ENCODE measurements around the gene DDR2. TPM values are rescaled to one million over a fixed set of nuclear protein-coding genes. Genes with fewer than 3 reads are reported as not detected.

Gene DDR2
- total RNA-seq, 2 experiments from 2014 or later, result 0.19 TPM; not detected in 1

DNA sequence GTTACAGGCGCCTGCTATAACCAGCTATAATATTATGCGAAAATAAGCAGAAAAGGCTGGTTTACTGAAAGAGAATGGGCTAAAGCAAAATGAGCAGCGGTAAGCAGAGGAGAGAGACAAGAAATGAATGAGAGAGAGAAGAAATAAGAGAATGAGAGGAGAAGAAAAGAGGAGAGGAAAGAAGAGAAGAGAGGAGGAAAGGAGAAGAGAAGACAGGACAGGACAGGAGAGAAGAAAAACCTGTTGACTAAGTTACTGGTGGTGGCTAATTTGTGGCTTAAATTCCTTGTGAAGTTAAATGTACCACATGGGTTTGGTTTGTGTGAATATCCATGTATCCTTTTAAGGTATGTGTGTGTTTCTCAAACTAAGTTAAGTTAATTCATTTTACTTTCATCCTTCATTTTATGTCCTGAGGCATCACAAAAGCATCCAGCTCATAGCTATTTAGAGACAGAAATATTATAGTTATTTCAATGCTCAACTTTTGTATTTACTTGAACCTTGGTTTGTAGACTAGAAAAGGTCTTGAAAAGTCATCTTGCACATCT lies 3.1 kb upstream of the DDR2 start:
- Histone ChIP-seq H3K9me2 (ENCODE audit: insufficient read depth, low read length) (no peaks in the 10 kb centered on the region), H3K36me3 (ENCODE audit: insufficient read depth, low read length) (no peaks in the 10 kb centered on the region), H3K4me1 (ENCODE audit: insufficient read depth, low read length, poor library complexity, severe bottlenecking) (no peaks in the 10 kb centered on the region), H3K4me3 (ENCODE audit: low read depth, low read length, poor library complexity, severe bottlenecking) (no peak overlapping the region), H3K79me2 (ENCODE audit: insufficient read depth, low read depth, low read length) (no peaks in the 10 kb centered on the region), H4K20me1 (ENCODE audit: insufficient read depth, low read length) (no peaks in the 10 kb centered on the region), H3K4me2 (ENCODE audit: low read length) (no peak overlapping the region), H2AFZ (ENCODE audit: low read length) (no peak overlapping the region), H3K27ac (ENCODE audit: low read depth, low read length, poor library complexity, severe bottlenecking) (no peak overlapping the region), H3K9me3 (ENCODE audit: low read length) (no peaks in the 10 kb centered on the region)
- POLR2A ChIA-PET, result no interaction called here
- no peak for DNase-seq (ENCODE audit: low spot score)
- CTCF ChIA-PET (ENCODE audit: unreplicated experiment), result no interaction called here
- BruUV-seq (replicated peaks), result no TSS peak
- intact Hi-C loops (cut with micrococcal nuclease; ENCODE audit: unreplicated experiment), result no loop called here
- no peak for TF ChIP-seq CTCF (conservative IDR thresholded peaks at IDR 0.05; ENCODE audit: low read length)
- no peak for TF ChIP-seq EZH2phosphoT487 (IDR thresholded peaks at IDR 0.05; ENCODE audit: borderline replicate concordance, low read depth, low read length)

DNA sequence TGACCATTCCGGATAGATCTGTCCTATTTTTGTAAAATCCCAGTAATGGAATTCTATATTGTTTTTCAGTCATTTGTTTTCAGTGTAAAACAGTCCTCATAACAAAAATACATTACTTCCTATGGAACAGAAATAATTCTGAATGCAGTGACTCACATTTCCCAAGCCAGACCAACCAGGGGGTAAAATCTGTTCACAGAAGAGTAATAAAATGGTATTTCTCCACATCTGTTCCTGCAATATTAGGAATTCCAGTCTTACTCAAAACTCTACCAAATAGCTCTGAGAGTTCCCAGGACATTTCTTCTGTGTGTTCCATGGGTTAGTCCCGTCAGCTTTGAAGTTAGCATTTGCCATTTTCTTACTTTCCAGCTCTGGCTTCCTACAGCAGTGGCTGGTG lies 2.6 kb upstream of the DDR2 start:
- BruUV-seq (replicated peaks), result no TSS peak
- intact Hi-C loops (cut with micrococcal nuclease; ENCODE audit: unreplicated experiment), result no loop called here
- DNase-seq (ENCODE audit: low spot score), result no peak
- POLR2A ChIA-PET, result interaction anchor here (0.6 to 1.0 kb wide), 3 partner anchors 16 to 359 kb away, joined by 3 to 4 read pairs (median 3); no protein-coding TSS in a partner anchor
- Histone ChIP-seq H3K27ac (ENCODE audit: low read depth, low read length, poor library complexity, severe bottlenecking) (no peak overlapping the region), H3K4me1 (ENCODE audit: insufficient read depth, low read length, poor library complexity, severe bottlenecking) (no peaks in the 10 kb centered on the region), H3K4me3 (ENCODE audit: low read depth, low read length, poor library complexity, severe bottlenecking) (no peak overlapping the region), H3K79me2 (ENCODE audit: insufficient read depth, low read depth, low read length) (no peaks in the 10 kb centered on the region), H3K9me2 (ENCODE audit: insufficient read depth, low read length) (no peaks in the 10 kb centered on the region), H2AFZ (ENCODE audit: low read length) (no peak overlapping the region), H4K20me1 (ENCODE audit: insufficient read depth, low read length) (no peaks in the 10 kb centered on the region), H3K9me3 (ENCODE audit: low read length) (no peaks in the 10 kb centered on the region), H3K4me2 (ENCODE audit: low read length) (no peak overlapping the region), H3K36me3 (ENCODE audit: insufficient read depth, low read length) (no peaks in the 10 kb centered on the region)
- CTCF ChIA-PET (ENCODE audit: unreplicated experiment), result no interaction called here
- TF ChIP-seq EZH2phosphoT487 (IDR thresholded peaks at IDR 0.05; ENCODE audit: borderline replicate concordance, low read depth, low read length) (no peak), CTCF (conservative IDR thresholded peaks at IDR 0.05; ENCODE audit: low read length) (no peak)

DNA sequence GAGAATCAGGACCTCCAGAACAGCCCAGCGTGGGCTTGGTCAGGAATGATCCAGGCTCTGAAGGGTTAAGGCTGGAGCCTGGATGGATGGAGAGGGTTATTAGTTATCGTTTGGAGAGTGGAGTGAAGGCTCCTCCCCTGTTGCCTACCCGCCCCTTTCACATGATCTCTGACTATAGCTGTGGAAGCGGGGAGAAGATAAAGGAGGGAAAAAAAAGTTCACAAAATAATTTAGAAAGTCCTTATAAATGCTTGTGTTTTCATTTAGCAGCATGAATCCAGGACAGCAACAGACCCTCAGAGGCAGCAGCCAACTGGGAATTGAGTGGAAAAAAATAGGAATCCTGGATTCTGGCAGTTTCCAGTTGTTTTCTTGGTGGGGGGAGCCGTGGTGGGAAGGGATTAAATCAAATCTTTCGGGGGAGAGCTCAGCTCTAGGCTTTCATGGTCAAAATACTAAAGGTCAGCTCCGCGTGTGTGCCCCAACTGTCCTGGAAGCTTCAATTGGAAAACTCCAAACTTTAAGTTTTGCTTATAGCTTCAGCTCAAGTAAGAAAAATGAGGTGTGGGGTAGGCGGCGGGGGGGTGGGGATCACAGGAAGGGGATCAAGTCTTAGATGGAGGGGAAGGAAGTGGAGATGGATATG lies 595 bp upstream of the DDR2 start:
- DNase-seq (ENCODE audit: low spot score), result no peak
- Histone ChIP-seq H3K79me2 (ENCODE audit: insufficient read depth, low read depth, low read length) (no peaks in the 10 kb centered on the region), H3K9me3 (ENCODE audit: low read length) (no peaks in the 10 kb centered on the region), H3K36me3 (ENCODE audit: insufficient read depth, low read length) (no peaks in the 10 kb centered on the region), H3K4me3 (ENCODE audit: low read depth, low read length, poor library complexity, severe bottlenecking) (no peak overlapping the region), H4K20me1 (ENCODE audit: insufficient read depth, low read length) (no peaks in the 10 kb centered on the region), H3K9me2 (ENCODE audit: insufficient read depth, low read length) (no peaks in the 10 kb centered on the region), H3K4me2 (ENCODE audit: low read length) (no peak overlapping the region), H2AFZ (ENCODE audit: low read length) (no peak overlapping the region), H3K4me1 (ENCODE audit: insufficient read depth, low read length, poor library complexity, severe bottlenecking) (no peaks in the 10 kb centered on the region), H3K27ac (ENCODE audit: low read depth, low read length, poor library complexity, severe bottlenecking) (no peak overlapping the region)
- intact Hi-C loops (cut with micrococcal nuclease; ENCODE audit: unreplicated experiment), result no loop called here
- TF ChIP-seq EZH2phosphoT487 (IDR thresholded peaks at IDR 0.05; ENCODE audit: borderline replicate concordance, low read depth, low read length) (no peak), CTCF (conservative IDR thresholded peaks at IDR 0.05; ENCODE audit: low read length) (no peak)
- ChIA-PET CTCF (ENCODE audit: unreplicated experiment) (interaction anchor here (0.6 to 1.3 kb wide), 2 partner anchors 18 to 263 kb away, joined by 3 read pairs; no protein-coding TSS in a partner anchor), POLR2A (interaction anchor here (0.7 to 1.3 kb wide), 2 partner anchors 18 to 75 kb away, joined by 4 to 5 read pairs; no protein-coding TSS in a partner anchor)
- no TSS peak for BruUV-seq (replicated peaks)

Measured in OCI-LY7 (cell line).